ENCODE measurements around the gene HEPACAM2.

HEPACAM2 gene

DNA sequence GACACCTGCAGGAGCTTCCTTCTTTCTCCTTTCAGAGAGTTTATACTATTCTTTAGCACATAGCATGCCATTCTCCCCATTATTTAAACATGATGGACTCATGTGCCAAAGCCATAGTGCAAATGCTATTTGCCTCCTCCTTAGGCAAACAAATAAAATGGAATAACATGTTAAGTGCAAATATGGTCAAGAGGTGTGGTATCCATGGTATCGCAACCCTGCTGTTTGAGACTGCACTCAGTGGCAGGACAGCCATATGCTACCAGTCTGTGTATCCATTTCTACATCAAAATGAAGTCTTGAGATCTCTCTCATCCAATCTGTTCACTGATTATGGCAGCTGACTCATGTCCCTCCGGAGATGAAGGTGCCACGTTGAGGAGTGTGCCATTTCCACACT is 22.8 kb downstream of the HEPACAM2 start:
- TF ChIP-seq, protein P1, sequence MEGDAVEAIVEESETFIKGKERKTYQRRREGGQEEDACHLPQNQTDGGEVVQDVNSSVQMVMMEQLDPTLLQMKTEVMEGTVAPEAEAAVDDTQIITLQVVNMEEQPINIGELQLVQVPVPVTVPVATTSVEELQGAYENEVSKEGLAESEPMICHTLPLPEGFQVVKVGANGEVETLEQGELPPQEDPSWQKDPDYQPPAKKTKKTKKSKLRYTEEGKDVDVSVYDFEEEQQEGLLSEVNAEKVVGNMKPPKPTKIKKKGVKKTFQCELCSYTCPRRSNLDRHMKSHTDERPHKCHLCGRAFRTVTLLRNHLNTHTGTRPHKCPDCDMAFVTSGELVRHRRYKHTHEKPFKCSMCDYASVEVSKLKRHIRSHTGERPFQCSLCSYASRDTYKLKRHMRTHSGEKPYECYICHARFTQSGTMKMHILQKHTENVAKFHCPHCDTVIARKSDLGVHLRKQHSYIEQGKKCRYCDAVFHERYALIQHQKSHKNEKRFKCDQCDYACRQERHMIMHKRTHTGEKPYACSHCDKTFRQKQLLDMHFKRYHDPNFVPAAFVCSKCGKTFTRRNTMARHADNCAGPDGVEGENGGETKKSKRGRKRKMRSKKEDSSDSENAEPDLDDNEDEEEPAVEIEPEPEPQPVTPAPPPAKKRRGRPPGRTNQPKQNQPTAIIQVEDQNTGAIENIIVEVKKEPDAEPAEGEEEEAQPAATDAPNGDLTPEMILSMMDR (IDR thresholded peaks at IDR 0.05), result no peak
- Histone ChIP-seq H3K4me3 (no peak overlapping the region), H3K27ac (no peak overlapping the region)
- DNase-seq (ENCODE audit: low spot score), result no peak

DNA sequence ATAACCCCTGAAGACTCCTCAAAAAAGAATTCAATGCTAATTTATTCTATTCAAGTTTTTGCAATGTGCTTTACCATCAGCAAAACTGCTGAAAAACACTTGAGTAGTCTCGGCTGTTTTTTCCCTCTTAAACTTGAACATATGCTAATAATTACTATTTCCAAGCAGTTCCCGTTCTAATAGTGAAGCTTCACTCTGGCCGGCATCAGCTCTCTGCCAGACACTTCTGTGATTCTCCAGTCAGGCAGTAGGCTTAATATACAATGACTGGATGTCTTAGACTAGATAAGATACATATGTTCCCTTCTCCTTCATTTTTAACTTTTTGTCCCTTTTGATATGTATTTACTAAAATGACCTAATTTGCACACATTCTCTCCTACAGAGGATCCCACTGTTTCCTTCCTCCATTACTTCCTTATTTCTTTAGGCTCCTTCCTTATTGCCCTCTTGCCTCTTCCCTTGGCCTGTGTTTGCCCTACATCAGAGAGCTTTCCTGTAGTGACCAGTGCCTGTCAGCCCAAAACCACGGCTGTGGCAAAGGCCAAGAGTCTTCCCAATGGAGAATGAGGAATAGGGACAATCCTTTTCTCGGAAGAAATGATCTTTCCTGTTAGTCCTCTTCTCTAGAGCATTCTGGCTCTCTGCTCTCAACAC is 23.5 kb downstream of the HEPACAM2 start:
- TF ChIP-seq, protein P1 (IDR thresholded peaks at IDR 0.05), result no peak
- DNase-seq (ENCODE audit: low spot score), result no peak

GRCh38 chr7:93198472-93198871 is 27.8 kb downstream of the HEPACAM2 start:
- DNase-seq (ENCODE audit: low spot score), result no peak
- Histone ChIP-seq H3K27ac (no peak overlapping the region), H3K4me3 (no peak overlapping the region)
- TF ChIP-seq, protein P1 (IDR thresholded peaks at IDR 0.05), result no peak

More for the DNA sequence above, 23.5 kb downstream of the HEPACAM2 start:
- no peak overlapping the region for H3K27ac ChIP-seq
- H3K4me3 ChIP-seq, result no peak overlapping the region

DNA sequence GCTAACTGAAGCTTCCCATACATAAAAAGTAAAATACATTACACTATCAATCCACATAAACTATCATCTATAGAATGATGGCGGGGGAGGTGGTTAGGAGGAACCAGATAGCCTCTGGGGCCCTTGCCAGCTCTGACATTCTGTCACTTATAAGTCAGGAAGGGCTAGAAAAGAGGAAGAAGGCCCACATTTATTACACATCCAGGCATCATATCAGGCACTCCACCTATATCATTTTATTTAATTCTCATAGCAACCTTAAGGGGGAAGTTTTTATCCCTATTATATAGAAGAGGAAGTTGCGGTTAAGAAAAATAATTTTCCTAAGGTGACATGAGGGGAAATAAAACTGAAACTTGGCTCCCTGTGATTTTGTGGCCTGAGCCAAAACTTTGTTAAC is 29.9 kb downstream of the HEPACAM2 start:
- DNase-seq (ENCODE audit: low spot score), result no peak
- TF ChIP-seq, protein P1 (IDR thresholded peaks at IDR 0.05), result no peak
- H3K27ac ChIP-seq, result no peak overlapping the region
- H3K4me3 ChIP-seq, result no peak overlapping the region

GRCh38 chr7:93194386-93194785 is 31.9 kb downstream of the HEPACAM2 start:
- H3K27ac ChIP-seq, result no peak overlapping the region
- no peak overlapping the region for H3K4me3 ChIP-seq
- TF ChIP-seq, protein P1 (IDR thresholded peaks at IDR 0.05), result no peak

GRCh38 chr7:93188870-93189634 is 37.2 kb downstream of the HEPACAM2 start:
- Histone ChIP-seq H3K4me3 (no peak overlapping the region), H3K27ac (no peak overlapping the region)
- TF ChIP-seq, protein P1 (IDR thresholded peaks at IDR 0.05), result no peak
- DNase-seq (ENCODE audit: low spot score), result no peak

More at GRCh38 chr7:93194386-93194785, 31.9 kb downstream of the HEPACAM2 start:
- no peak for DNase-seq (ENCODE audit: low spot score)
